HAP-1 (cell line): ENCODE measurements around the gene TMEM182.

Experiments used
- DNase-seq, 2 experiments: peaks; one replicate each; pipeline ENCODE4 v3.0.0-alpha.2; 2016 to 2020; ENCODE audit warnings: low spot score in 2 of 2
- H3K27me3 ChIP-seq: fragments of 250-450 bp; sonication (Bioruptor Pico); 2 replicates; pipeline ENCODE4 v1.5.1; 2020; ENCODE audit warnings: low read depth, mild to moderate bottlenecking, moderate library complexity
- H3K36me3 ChIP-seq: fragments of 250-450 bp; sonication (Bioruptor Pico); replicated peaks from 2 replicates; pipeline ENCODE4 v1.5.1; 2020; ENCODE audit warnings: mild to moderate bottlenecking
- H3K4me1 ChIP-seq: fragments of 250-450 bp; sonication (Bioruptor Pico); 2 replicates; pipeline ENCODE4 v1.5.1; 2020; ENCODE audit warnings: mild to moderate bottlenecking
- H3K4me3 ChIP-seq: fragments of 250-450 bp; sonication (Bioruptor Pico); 2 replicates; pipeline ENCODE4 v1.5.1; 2020; ENCODE audit warnings: mild to moderate bottlenecking, moderate library complexity
- H3K9me3 ChIP-seq: fragments of 250-450 bp; sonication (Bioruptor Pico); 2 replicates; pipeline ENCODE4 v1.5.1; 2020; ENCODE audit warnings: mild to moderate bottlenecking, moderate library complexity
- in situ Hi-C: fragments of 300-500 bp; cut with MboI; formaldehyde crosslinking; loops from 3 replicates; pipeline ENCODE4 v1.14.3; 2020; ENCODE audit warnings: low sequenced_read_pairs, inconsistent platforms, mixed read lengths

Gene TMEM182

DNA sequence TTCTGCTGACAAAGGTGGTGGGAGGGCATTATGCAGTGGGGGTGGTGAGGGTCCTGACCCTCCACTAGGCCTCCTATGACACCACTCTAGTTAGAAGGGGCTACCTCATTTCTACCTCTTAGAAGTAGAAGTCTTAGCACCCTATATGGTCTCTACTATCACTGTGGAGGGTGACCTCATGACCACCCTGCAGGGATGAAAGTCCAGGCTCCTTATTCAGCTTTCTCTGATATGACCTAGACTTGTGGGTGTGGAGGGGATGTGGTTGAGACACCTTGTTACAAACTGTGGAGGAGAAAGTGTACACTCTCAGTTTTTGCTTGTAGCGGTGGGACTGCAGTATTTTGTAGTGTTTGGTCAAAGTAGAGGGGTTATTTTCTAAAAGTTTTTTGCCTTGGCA, 18.6 kb downstream of the TMEM182 start:
- no peaks in the 10 kb centered on the region for H3K36me3 ChIP-seq
- no peak for DNase-seq
- H3K27me3 ChIP-seq, result no peaks in the 10 kb centered on the region
- H3K4me1 ChIP-seq, result peaks cover 25% of the 10 kb centered on the region
- in situ Hi-C loops, result no loop called here
- no peak overlapping the region for H3K4me3 ChIP-seq
- no peaks in the 10 kb centered on the region for H3K9me3 ChIP-seq

DNA sequence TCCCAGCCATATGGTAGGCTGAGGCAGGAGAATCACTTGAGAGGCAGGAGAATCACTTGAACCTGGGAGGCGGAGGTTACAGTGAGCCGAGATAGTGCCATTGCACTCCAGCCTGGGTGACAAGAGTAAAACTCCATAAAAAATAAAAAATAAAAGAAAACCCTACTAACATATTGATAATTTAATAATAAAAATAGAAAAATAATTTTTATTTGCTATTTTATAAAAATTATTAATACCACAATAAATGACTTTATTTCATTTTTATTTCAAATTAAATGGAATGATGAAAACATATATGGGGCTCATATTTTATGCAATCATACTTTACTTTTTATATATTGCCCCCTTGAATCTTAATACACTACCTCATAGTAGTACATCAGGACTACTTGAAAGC, 20.4 kb downstream of the TMEM182 start:
- DNase-seq, result no peak
- in situ Hi-C loops, result no loop called here
- Histone ChIP-seq H3K9me3 (no peaks in the 10 kb centered on the region), H3K4me3 (no peak overlapping the region), H3K36me3 (no peaks in the 10 kb centered on the region), H3K27me3 (no peaks in the 10 kb centered on the region), H3K4me1 (peaks cover 28% of the 10 kb centered on the region)

DNA sequence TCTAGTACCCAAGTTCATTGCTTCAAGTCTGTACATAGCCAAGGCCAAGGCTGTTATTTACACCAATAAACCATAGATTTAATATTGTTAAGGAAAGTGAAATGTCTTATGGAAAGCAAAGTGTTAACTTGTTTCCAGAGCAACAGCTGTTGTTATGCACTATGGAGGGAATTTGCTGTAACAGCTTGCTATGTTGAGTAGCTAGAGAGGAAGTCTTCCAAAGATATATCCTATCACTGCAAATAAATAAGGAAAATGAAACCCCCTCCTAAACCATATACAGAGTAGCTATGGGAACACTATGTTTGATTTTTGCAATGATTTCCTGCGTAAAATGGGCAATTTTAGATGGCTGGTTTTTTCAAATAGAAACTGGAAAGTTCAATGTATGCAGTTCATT, 21.1 kb downstream of the TMEM182 start:
- Histone ChIP-seq H3K9me3 (no peaks in the 10 kb centered on the region), H3K27me3 (no peaks in the 10 kb centered on the region), H3K4me1 (peaks cover 28% of the 10 kb centered on the region), H3K4me3 (no peak overlapping the region), H3K36me3 (no peaks in the 10 kb centered on the region)
- DNase-seq, result no peak
- in situ Hi-C loops, result no loop called here

DNA sequence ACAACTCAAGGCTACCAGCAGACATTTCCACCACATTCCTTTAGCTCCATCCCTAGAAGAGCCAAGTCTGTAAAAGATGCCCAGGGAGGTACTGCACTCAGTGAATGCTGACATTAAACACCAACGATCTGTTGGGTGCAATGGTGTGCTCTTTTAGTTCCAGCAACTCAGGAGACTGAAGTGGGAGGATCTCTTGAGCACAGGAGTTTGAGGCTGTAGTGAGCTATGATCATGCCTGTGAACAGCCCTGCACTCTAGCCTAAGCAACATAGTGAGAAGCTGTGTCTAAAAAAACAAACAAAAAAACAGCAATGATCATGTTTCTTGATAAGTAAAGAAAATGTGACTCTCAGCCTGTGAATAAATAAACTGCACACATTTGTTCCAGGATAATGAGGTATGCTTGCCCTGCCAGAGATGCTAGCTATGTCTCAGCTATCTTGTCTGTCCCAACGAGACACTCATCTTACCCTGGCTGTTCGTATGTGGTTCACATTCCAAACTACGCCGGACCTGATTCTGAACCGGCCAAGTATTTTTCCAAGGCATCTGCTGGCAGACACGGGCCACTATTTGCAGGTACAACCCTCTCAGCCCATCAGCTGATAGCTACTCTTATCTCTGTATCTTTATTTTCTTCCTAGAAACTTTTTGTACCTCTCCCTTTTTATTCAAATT, 21.8 kb downstream of the TMEM182 start:
- H3K9me3 ChIP-seq, result no peaks in the 10 kb centered on the region

DNA sequence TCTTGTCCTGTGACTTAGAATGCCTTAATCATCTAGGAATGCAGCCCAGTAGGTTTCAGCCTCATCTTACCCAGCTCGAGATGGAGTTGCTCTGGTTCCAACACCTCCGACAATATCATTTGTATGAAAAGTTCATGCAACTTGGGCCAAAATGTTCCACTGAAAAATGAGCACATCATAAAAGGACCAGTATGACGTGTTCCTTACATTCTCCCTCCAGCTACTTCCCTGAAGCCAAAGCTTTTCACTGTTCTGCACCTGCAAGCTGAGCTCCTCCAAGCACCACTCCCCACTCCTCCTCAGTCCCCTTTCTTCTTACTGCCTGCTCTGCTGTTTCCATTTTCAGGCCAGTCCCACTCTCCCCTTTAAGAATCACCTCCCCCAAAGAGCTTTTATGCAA, 23.1 kb downstream of the TMEM182 start:
- in situ Hi-C loops, result no loop called here
- no peak for DNase-seq
- Histone ChIP-seq H3K36me3 (no peaks in the 10 kb centered on the region), H3K4me3 (no peak overlapping the region), H3K9me3 (no peaks in the 10 kb centered on the region), H3K4me1 (peaks cover 28% of the 10 kb centered on the region), H3K27me3 (no peaks in the 10 kb centered on the region)

More for the DNA sequence above, 21.8 kb downstream of the TMEM182 start:
- in situ Hi-C loops, result no loop called here
- no peak overlapping the region for H3K4me3 ChIP-seq
- H3K36me3 ChIP-seq, result no peaks in the 10 kb centered on the region
- peaks cover 28% of the 10 kb centered on the region for H3K4me1 ChIP-seq
- no peaks in the 10 kb centered on the region for H3K27me3 ChIP-seq
- DNase-seq, result no peak

DNA sequence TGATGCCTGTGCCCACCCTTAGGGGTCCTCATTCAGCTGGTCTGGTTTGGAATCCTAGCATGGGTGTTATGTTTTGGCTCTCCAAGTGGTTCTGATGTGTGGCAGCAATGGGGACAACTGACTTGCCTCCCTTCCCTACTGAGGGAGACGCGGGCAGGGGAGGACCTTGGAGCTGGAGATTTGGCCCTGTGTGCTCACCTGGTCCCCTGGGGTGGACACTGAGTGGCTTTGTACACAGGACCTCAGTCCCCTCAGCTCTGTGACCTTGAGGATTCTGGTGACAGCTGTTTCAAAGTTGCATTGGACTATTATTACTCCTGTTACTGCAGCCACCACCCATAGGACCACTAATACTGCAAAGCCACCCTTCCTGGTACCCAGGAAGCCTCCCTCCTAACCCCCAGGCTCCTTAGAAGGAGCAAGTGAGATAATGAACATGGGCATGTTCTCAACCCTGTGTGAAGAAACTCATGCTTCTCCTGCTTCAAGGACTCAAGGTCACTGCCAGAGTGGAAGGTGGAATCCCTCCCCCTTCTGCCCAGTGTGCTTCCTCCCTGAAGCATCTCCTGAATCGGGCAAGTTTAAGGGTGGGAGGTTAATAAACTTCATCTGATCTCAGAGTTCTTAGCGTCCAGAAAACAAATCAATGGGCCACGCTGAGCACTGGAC, 26.5 kb downstream of the TMEM182 start:
- in situ Hi-C loops, result no loop called here
- Histone ChIP-seq H3K4me1 (peaks cover 22% of the 10 kb centered on the region), H3K27me3 (no peaks in the 10 kb centered on the region), H3K36me3 (no peaks in the 10 kb centered on the region), H3K4me3 (no peak overlapping the region), H3K9me3 (no peaks in the 10 kb centered on the region)
- DNase-seq, result no peak

DNA sequence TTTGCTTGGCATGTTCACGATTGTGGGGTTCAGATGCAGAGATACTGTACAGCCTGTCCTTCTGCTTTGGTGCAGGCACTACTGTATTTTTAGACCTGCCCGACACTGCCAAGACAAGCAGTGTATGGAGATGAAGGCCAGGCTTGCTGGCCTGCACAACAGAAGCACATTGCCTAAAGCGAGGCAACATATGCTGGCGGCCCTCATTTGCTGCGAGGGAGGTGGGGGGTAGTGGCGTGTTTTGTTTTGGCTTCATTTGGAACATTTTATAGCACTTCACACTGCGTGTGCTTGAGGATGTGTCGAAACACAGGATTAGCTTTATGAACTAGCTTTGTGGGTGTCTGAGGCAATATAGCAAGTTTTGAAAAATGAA, 27.0 kb downstream of the TMEM182 start:
- Histone ChIP-seq H3K4me1 (peaks cover 17% of the 10 kb centered on the region), H3K9me3 (no peaks in the 10 kb centered on the region), H3K27me3 (no peaks in the 10 kb centered on the region), H3K4me3 (no peak overlapping the region), H3K36me3 (no peaks in the 10 kb centered on the region)
- DNase-seq, result no peak
- in situ Hi-C loops, result no loop called here

DNA sequence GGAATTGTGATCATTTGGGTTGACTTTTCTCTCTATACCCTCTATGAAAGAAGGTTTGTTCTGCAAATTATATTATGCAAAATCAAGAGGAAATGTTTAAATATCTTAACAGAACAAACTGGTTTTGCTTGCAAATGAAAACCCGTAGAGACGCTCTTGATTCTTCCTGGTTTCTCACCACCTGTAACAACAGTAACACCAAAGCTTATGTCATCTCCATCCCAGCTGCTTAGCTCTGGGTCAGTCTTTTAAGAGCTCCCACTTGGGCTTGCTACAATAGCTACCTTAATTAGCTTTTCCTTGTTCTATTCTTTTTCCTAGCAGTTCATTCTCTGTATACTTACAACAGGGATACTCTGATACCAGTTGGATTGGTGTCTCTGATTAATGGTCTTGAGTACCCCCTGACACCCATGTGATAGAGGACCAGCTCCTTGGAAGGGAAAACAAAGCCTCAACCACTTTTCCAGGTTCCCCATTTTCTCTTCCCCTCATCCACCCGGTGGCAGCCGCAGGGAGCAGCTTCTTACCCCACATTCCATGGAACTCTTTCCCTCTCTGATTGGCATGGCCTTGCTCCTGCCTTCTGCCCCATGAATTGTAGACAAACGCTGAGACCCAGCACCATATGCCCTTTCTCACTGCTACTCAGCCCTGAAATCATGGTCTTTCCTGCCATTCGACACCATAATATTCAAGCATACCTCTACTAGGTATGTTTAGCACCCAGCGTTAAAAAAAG, 27.7 kb downstream of the TMEM182 start:
- no peak overlapping the region for H3K4me3 ChIP-seq
- peaks cover 12% of the 10 kb centered on the region for H3K4me1 ChIP-seq
- no peaks in the 10 kb centered on the region for H3K27me3 ChIP-seq
- in situ Hi-C loops, result no loop called here
- no peaks in the 10 kb centered on the region for H3K36me3 ChIP-seq
- H3K9me3 ChIP-seq, result no peaks in the 10 kb centered on the region
- no peak for DNase-seq

DNA sequence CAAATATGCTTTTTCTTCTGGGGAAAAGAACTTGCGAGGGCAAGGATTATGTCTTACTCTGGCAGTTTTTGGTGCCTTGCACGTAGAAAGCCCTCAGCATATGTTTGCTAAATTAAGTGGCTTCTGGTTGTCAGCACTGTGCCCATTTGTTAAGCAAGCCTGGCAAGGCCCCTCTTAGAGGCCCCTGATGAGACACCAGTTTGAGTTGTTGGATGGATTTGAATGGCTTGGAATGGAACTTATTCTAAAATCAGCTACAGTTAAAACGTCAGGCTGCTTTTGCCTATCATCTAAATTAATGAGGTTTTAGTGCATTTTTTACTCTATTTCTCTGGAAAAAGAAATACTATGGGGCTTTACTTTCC, 28.2 kb downstream of the TMEM182 start:
- in situ Hi-C loops, result no loop called here
- Histone ChIP-seq H3K4me1 (peaks cover 7% of the 10 kb centered on the region), H3K27me3 (no peaks in the 10 kb centered on the region), H3K36me3 (no peaks in the 10 kb centered on the region), H3K4me3 (no peak overlapping the region), H3K9me3 (no peaks in the 10 kb centered on the region)
- no peak for DNase-seq

DNA sequence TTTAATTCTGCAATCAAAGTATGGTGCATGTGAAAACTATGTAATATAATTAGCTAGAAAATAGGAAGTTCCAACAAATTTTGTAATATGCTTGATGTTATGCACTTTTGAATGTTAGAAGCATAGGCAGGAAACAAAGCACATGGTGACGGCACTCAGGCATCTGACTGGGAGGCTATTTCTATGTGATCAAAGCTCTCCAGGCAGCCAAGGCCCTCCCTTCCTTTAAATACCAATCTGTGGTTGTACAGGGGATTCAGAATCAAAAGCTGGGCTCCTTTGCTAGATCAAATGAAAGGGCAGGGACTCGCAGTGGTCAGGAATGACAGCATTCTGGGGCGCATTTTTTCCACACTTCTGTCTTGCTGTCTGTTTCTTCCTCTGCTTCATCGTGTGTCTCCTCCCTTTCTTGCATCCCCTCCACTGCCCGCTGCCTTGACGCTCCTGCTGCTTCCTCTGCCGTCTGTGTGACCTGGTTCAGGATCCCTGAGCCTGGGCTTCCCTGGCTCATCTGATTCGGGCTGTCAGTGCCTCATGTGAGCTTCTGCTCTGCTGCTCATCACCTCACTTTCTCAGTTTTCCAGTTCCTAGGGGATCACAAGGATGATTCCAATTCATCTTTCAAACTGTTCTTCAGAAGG, 30.9 kb downstream of the TMEM182 start:
- Histone ChIP-seq H3K27me3 (no peaks in the 10 kb centered on the region), H3K36me3 (no peaks in the 10 kb centered on the region), H3K4me1 (no peaks in the 10 kb centered on the region), H3K4me3 (no peak overlapping the region), H3K9me3 (no peaks in the 10 kb centered on the region)
- in situ Hi-C loops, result no loop called here
- DNase-seq, result no peak

DNA sequence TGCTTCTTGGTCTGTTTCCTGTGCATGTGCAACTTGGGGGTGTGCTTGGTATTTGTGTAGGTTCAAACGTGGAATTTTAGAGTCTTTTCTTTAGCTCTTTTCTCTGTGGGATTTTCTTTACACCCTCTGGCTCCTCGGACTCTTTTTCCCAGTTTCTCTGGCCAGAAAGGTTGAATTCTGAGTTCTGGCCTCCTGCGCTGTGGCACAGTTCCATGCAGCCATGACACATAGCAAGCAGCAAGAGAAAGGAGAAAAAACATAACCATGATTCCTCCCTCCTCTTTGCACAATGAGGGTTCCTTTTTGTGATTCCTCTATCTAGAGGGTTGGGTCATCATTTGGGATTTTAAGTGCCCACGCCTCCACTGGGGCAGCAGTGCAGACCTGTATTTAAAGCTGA, 33.8 kb downstream of the TMEM182 start:
- DNase-seq, result no peak
- Histone ChIP-seq H3K27me3 (no peaks in the 10 kb centered on the region), H3K9me3 (no peaks in the 10 kb centered on the region; the same call in 1 of the 2 replicates), H3K4me1 (no peaks in the 10 kb centered on the region), H3K4me3 (no peak overlapping the region), H3K36me3 (no peaks in the 10 kb centered on the region)
- in situ Hi-C loops, result no loop called here

DNA sequence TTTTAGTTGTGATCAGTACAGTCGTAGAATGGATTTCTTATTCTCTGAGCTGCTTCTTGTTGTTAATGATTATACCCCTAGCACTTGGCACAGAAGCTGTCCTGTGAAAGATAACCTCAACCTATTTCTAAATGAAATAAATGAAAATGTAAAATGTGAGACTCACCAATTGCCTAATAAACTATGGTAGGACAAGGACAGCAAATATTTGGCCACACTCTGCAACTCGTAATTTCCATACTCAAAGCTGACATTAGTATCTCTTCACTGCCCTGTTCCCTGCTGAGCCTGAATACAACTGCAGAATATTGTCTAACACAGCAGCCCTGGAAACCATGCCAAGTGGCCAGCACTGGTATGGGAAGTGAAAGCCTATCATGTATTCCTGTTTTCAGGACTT, 34.5 kb downstream of the TMEM182 start:
- no peak overlapping the region for H3K4me3 ChIP-seq
- no peaks in the 10 kb centered on the region for H3K4me1 ChIP-seq
- in situ Hi-C loops, result no loop called here
- peaks cover 2% of the 10 kb centered on the region; the same call in 1 of the 2 replicates for H3K9me3 ChIP-seq
- H3K27me3 ChIP-seq, result no peaks in the 10 kb centered on the region
- DNase-seq, result no peak
- no peaks in the 10 kb centered on the region for H3K36me3 ChIP-seq

DNA sequence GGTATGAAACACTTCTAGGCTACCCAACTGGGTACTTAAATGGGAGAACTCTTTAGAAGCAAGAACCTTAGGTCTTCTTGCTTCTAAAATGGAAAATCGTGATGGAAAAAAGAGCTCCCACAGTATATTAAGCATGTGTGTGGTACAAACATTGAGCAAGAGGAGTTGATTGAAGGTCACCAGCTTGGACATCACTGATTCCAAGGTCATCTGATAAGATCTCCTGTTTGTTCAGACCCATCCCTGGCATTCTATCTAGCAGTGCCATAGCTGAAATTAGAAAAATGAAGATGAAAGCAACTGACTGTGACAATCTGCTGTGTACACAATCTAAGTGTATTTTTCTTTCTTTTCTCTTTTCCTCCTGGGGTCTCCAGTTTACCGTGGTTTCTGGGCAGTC, 35.7 kb downstream of the TMEM182 start:
- no peak overlapping the region for H3K4me3 ChIP-seq

DNA sequence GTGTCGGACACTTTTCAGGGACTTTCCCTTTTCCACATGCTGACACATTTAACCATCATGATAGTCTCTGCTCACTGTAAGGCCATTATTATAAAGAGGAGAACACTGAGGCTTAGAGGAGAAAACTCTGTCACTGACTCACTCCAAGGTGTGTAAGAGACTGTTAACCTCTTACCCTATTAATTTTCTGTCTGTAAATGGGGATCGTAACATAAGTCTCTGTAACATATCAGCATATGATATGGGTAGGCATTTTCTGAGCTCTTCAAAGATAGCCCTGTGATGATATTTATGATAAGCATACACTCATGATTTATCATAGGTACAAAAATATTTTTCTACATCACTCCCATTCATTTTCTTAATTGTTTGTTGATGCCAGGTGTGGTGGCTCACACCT, 36.4 kb downstream of the TMEM182 start:
- Histone ChIP-seq H3K27me3 (no peaks in the 10 kb centered on the region), H3K4me3 (no peak overlapping the region), H3K4me1 (no peaks in the 10 kb centered on the region), H3K9me3 (peaks cover 2% of the 10 kb centered on the region; the same call in 1 of the 2 replicates), H3K36me3 (no peaks in the 10 kb centered on the region)
- no peak for DNase-seq
- in situ Hi-C loops, result no loop called here

More for the DNA sequence above, 35.7 kb downstream of the TMEM182 start:
- Histone ChIP-seq H3K27me3 (no peaks in the 10 kb centered on the region), H3K9me3 (peaks cover 2% of the 10 kb centered on the region; the same call in 1 of the 2 replicates), H3K4me1 (no peaks in the 10 kb centered on the region), H3K36me3 (no peaks in the 10 kb centered on the region)
- in situ Hi-C loops, result no loop called here
- DNase-seq, result no peak
